Activated CD8-positive, alpha-beta memory T cell treated with anti-CD3 and anti-CD28 coated beads for 24 hours (primary cell): Measurements from ENCODE around the gene WNK1.
"Not testable (repeated sequence)": the region's sequence is repeated elsewhere in the genome, so short reads cannot be mapped to it uniquely, and the experiment has no call there.

Source experiments
- DNase-seq: peaks from one replicate; pipeline ENCODE4 v3.0.0-alpha.2; 2020

WNK1 gene

DNA sequence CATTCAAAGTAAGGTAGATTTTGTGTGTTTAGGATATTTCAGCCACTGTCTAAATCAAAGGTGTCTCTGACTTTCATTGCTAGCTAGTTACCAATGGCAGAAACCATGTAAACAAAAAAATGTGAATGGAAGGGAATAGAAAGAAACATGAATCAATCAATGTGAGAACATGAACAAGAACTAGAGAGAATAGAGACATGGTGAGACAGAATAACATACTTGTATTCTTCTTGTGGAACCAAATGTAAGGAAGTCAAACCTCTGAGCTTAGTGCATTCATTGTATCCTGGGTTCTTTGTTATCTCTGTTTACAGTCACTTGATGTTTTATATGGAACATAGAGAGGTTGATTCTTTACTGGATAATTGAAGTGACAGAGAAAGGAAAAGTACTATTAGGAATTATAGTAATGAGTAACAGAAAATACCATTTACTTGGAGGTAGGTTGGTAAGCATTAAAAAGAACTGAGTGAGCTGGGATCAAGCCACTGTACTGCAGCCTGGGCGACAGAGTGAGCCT, 2.6 kb upstream of the WNK1 start:
- DNase-seq: no peak

GRCh38 chr12:750366-751191, 1.8 kb upstream of the WNK1 start:
- DNase-seq: no peak

- DNase-seq: peak; percentile 93
Measured at GRCh38 chr12:751192-751998, 984 bp upstream of the WNK1 start.

DNA sequence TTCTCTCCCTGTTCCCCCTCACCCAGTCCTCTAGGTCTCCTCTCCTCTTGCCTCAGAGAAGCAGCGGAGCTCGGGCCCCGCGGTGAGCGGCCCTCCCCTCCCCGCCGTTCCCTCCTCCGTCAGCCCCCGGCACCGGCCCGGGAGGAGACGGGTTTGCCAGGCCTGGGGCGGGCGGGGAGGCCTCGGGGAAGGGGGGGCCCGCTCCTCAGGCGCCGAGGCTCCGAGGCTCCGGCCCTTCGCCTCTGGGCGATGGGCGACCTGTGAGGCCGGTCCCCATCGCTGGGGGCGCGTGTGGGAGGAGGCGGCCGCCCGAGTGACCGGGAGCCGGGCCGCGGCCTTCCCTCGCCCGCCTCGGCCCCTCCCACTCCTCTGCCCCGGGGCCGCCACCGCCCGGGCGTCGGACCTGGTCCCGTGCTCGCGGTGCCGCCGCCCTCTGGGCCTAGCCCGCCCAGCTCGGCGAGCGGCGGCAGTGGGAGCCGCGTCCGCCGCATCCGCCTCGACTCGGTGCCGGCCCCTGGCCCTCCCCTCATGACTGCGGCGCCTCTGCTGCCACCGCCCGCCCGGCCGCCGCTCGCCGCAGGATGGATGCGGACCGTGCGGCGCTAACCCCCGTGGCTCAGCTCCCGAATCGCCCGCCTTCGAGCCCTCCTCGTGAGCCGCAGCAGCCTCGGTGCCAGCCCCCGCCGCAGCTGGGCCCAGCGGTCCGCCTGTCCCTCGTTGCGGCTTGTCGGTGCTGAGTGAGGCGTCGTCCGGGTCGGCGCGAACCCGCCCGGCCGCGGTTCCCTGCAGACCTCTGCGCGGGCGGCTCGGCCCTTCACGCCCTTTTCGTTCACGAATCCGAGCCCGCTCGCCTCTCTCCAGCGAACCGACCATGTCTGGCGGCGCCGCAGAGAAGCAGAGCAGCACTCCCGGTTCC, 574 bp downstream of the WNK1 start:
- peak; percentile 80 for DNase-seq

DNA sequence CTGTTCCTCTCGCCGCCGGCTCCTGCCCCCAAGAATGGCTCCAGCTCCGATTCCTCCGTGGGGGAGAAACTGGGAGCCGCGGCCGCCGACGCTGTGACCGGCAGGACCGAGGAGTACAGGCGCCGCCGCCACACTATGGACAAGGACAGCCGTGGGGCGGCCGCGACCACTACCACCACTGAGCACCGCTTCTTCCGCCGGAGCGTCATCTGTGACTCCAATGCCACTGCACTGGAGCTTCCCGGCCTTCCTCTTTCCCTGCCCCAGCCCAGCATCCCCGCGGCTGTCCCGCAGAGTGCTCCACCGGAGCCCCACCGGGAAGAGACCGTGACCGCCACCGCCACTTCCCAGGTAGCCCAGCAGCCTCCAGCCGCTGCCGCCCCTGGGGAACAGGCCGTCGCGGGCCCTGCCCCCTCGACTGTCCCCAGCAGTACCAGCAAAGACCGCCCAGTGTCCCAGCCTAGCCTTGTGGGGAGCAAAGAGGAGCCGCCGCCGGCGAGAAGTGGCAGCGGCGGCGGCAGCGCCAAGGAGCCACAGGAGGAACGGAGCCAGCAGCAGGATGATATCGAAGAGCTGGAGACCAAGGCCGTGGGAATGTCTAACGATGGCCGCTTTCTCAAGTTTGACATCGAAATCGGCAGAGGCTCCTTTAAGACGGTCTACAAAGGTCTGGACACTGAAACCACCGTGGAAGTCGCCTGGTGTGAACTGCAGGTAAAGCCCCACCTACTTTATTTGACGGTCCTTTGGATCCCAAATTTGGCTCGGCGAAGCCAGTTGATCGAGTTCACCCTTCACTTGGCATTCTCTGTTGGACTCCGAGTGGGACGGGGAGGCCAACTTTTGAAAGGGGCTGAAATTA, 1.5 kb downstream of the WNK1 start:
- DNase-seq: peak; percentile 78

DNA sequence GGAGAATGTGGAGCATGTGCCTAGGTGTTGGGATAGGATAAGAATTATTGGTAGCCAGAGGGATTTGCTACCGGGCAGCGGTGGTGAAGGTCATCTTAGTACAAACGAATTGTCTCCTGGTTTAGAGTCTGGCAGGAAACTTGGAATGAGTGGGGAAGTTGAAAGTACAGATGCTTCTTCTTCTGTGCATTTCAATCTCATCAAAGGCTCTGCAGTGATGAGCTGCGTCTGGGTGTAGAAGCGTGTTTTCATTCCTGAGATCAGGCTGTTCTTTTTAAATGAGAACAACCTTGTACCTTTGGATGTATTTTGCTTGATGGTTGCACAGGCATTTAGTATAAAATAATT, 2.1 kb downstream of the WNK1 start:
- no peak for DNase-seq

- DNase-seq: no peak
Measured at GRCh38 chr12:754851-755562, 2.6 kb downstream of the WNK1 start.

DNA sequence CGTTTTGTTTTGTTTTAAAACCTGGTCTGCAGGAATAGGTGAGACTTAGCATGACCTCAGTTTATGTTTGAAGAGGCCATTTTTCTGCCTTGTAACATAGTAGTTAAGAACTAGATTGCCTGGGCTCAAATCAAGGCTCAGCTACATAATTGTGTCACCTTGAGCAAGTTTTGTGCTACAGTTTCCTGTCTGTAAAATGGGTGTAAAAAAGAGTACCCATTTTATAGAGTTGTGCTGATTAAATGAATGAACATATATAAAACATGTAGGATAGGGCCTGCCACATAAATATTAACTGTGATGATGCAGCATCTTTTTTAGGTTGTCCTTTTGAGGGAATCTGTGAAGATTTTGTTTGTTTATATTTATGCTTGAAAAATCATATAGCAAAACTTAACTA, 7.2 kb downstream of the WNK1 start:
- DNase-seq: no peak

- DNase-seq: no peak
Measured at GRCh38 chr12:761256-761655, 8.9 kb downstream of the WNK1 start.

DNA sequence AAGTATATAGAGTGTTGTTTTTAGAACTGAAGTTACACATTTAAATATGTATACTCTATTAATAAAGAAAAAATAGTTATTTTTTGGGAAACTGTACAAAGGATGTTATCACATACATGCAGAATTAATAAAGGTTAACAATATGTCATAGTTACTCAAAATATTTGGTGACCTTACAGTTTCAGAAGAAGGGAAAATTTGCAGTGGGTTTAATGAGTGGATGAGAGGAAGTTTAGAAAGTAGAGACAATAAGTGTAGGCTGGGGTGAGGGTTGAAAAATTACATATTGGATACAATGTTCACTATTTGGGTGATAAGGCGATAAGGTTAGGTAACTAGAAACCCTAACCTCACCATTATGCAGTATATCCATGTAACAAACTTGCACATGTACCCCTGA, 13.5 kb downstream of the WNK1 start:
- no peak for DNase-seq

DNA sequence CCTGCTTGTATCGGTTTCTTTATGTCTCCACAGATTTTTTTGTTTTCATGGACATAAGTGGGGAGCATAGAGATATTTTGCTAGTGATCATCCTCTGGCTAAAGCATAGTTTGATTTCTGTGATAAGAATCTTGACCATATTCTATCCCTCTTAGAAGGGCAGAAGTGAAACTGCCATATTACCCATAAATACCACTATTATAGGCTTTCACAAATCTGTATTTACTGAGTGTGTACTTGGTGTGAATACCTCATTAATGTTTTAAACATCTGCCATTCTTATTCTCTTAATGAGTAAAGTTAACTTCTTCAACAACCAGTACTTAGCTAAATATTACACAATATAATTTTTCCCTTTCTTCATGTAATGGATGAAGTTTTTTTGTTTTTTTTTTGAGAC, 16.1 kb downstream of the WNK1 start:
- DNase-seq: no peak

- no peak for DNase-seq
Measured at GRCh38 chr12:770479-770878, 18.1 kb downstream of the WNK1 start.

- no peak for DNase-seq
Measured at GRCh38 chr12:772056-772697, 19.8 kb downstream of the WNK1 start.

GRCh38 chr12:774051-774614, 21.8 kb downstream of the WNK1 start:
- no peak for DNase-seq

GRCh38 chr12:775973-776771, 23.8 kb downstream of the WNK1 start:
- DNase-seq: not testable (repeated sequence)

DNA sequence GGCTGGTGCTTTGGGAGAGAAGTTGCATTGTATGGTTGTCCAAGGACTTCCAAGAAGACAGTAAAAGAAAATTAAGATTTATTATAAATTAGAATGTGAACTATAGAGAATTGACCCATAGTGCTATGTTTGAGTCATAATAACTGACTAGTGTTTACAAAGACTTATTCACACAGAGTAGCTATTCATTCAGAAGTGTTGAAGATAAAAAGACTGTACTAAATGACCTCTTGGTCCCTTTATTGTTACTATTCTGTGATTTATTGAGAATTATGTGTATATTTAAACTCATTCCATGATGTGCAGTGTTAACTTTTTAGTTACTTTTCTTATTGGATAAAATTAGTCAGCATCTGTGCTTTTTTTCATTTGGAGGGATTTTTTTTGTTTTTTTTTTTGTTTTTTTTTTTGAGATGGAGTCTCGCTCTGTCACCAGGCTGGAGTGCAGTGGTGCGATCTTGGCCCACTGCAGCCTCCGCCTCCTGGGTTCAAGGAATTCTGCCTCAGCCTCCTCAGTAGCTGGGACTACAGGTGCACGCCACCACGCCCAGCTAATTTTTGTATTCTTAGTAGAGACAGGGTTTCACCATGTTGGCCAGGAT, 24.5 kb downstream of the WNK1 start:
- not testable (repeated sequence) for DNase-seq

DNA sequence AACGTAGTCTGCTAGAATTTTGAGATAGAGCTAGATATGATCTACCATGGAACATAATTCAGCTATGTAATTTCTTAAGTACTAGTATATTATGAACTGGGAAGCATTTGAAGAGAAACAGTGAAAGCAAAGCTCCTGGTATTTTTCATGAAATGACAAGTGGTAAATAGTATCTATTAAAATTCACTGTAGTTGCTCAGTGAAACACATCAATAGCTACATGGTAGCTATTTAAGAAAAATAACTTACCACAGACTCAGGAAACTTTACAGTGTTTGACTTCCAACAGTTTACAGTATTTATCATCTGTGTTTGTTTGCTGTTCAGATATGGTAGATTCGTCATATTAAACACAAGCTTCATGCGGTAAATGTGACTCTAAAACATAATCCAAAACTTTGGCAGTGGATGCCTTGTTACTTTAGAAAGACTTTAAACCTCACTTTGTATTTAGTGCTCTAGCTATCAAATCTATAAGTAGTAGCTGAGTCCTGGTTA, 25.2 kb downstream of the WNK1 start:
- DNase-seq: no peak

- DNase-seq: no peak
Measured at GRCh38 chr12:778615-779014, 26.2 kb downstream of the WNK1 start.
